ENCODE measurements around the gene ATP10B.

DNA sequence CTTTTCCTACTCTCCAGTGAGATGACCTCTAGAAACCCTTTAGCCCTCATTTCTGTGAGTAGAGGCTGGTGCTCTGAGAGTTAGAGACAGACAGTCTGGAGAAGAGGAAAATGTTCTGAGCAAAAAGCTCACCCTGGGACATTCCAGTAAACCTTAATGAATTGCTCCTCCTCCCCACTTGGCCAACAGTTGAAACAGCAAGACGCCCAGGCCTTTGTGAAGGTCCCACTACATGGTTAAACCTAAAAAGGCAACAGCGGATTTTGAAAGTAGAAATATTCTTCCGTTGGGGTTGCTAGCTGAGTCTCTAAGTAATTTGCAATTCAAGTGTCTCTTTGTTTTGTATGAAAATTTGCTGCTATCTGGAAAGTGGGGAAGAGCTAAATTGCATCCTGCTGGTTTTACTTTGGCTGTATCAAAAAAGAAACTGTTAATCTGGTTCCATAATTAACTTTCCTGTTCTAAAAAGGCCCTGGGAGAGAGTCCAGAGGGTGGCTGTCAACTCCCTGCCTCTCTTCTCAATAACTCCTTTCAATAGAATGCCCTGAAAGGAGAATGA is 63.8 kb downstream of the ATP10B start:
- TF ChIP-seq, protein P1, sequence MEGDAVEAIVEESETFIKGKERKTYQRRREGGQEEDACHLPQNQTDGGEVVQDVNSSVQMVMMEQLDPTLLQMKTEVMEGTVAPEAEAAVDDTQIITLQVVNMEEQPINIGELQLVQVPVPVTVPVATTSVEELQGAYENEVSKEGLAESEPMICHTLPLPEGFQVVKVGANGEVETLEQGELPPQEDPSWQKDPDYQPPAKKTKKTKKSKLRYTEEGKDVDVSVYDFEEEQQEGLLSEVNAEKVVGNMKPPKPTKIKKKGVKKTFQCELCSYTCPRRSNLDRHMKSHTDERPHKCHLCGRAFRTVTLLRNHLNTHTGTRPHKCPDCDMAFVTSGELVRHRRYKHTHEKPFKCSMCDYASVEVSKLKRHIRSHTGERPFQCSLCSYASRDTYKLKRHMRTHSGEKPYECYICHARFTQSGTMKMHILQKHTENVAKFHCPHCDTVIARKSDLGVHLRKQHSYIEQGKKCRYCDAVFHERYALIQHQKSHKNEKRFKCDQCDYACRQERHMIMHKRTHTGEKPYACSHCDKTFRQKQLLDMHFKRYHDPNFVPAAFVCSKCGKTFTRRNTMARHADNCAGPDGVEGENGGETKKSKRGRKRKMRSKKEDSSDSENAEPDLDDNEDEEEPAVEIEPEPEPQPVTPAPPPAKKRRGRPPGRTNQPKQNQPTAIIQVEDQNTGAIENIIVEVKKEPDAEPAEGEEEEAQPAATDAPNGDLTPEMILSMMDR (IDR thresholded peaks at IDR 0.05) = no peak
- TF ChIP-seq POLR2A (IDR thresholded peaks at IDR 0.05) = no peak

All from Peyer's patch (tissue), 4 donors.